Activated CD8-positive, alpha-beta memory T cell treated with anti-CD3 and anti-CD28 coated beads, Interleukin-2, amount 50 U/mL, for 1 hour (primary cell): Measurements from ENCODE around the gene HNF1B.
"Not testable (repeated sequence)": the region's sequence is repeated elsewhere in the genome, so short reads cannot be mapped to it uniquely, and the experiment has no call there.

Experiments used
- DNase-seq: peaks from one replicate; pipeline ENCODE4 v3.0.0-alpha.2; 2020; ENCODE audit errors: extremely low read depth

The HNF1B gene, protein sequence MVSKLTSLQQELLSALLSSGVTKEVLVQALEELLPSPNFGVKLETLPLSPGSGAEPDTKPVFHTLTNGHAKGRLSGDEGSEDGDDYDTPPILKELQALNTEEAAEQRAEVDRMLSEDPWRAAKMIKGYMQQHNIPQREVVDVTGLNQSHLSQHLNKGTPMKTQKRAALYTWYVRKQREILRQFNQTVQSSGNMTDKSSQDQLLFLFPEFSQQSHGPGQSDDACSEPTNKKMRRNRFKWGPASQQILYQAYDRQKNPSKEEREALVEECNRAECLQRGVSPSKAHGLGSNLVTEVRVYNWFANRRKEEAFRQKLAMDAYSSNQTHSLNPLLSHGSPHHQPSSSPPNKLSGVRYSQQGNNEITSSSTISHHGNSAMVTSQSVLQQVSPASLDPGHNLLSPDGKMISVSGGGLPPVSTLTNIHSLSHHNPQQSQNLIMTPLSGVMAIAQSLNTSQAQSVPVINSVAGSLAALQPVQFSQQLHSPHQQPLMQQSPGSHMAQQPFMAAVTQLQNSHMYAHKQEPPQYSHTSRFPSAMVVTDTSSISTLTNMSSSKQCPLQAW

DNA sequence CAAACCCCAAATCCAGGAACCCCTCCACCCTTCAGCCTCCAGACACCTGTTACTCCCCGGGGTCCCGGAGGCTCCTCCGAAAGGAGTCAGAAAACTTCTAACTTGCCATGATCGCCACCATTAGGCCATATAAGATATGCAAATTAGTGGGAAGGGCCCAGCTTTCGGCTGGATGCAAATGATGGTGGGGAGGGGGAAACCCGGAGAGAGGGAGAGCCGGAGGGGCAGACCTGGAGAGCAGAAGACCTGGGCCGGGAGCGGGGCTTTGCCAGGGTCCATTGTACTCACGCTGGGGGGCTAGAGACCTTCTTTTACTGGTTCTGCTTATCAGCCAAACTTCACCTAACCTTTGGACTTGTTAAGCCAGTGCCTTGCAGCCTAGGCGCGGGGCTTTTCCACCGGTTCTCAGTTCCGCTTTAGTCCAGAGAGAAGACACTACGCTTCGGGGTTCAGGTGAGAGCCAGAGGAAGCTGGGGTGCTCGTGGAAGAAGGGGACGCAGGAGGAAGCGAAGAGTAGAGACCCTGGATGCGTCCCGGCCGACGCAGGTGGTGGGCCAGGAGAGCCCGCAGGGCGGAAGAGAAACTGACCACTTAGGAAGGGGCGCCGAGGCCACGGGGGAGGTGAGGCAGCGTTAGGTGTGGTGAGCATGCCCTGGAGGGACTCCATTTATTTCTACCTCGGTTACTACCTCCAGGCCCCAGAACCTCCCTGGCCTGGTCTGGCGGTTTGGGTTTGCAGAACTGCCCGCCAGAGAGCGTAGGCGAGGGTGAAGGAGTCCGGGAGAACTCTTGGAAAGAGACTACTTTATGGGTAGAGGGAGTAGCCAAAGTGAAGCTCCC lies at the start of gene HNF1B:
Gene HNF1B, minus strand, starts transcription at position 99 of the 840 bp plus-strand sequence. CDS start 175 bp downstream, outside the sequence.
- DNase-seq = no peak

DNA sequence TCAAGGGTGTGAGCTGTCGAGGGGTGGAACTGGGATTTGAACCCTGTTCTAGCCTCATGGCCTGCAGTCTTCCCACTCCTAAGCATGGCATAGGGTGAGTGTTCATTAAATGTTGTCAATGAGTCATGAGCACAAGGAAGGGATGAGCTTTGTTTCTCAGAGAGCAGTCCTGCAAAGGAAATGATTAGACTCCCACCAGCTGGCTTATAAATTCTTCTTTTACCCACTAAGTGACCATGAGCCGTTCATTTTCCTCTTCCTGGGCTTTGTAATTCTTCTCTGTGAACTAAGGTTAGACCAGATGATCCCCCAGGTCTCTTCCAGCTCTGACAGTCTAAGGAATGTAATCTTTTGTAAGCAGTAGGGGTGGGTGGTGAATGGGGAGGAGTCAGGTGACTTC lies 47.9 kb upstream of the HNF1B start:
- no peak for DNase-seq

DNA sequence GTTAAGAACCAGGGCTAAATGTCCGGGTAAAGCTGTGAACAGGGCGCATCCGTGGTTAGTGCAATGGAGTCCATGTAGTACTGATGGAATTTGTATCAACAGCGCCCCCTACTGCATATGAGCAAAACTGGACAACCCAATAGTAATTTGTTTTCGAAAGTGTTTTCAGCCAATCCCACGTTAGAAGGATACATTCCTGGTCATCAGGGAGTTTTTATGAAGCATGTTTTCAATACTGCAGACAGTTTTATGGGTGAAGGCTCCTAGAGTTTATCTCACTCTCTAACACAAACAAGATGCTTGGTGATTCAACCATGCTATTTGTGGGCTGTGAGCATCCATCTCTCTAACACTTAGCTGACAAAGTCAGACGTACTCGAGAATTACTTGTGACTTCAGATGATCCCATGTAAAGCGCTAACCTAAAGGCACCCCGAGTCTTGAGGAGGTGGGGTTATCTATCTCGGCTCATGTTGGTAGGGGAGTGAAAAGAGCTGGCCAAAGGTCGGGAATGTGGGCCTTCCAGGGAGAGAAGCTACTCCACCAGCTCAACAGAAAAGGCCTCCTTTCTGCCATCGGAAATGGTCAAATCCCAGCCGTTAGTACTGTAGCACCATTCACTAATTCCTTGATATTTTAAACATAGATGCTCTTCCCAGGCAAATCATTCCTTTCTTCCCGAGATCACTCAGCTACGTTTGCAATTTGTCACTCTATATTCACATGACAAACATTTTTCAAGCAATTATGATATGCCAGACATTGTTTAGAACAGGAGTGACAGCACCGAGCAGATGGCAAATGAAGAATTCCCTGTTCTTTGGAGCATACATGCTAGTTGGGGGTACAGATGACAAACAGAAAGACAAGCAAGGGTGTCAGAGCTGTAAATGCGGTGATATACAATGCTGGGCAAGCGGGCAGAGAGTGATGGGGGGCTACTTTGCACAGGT lies 46.9 kb upstream of the HNF1B start:
- no peak for DNase-seq

DNA sequence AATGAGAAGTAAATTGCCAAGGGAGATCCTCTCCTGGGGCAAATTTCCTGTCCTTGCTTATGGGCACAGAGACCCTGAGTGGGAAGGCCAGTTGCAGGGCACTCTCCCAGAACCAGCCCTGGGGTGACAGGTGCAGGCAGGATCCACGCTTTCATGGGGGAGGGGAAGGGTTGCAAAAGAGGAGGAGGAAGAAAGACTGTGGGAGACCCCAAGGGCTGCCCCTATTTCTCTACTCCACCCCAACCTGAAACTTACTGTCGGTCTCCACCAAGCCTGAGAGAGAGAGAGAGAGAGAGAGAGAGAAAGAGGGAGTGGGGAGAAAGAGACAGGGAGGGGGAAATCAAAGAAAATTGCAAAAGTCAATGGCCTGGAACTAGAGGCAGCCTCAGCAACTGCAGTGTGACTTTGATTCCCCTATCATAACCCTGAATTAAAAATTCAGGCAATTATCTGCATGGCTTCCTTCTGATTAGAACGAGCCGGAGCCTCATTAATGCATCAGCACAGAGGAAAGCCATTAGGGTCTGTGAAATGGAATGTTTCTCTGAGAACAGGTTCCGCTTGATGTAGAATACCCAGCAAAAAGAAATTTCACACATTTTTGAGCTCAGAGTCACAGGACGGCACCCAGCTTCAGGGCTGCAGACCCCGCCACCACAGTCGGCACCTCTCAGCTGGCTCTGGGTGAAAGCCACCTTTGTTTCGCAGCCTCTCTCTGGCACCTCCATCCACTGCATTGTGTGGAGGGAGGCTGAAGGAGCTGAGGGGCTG lies 45.1 kb upstream of the HNF1B start:
- no peak for DNase-seq

DNA sequence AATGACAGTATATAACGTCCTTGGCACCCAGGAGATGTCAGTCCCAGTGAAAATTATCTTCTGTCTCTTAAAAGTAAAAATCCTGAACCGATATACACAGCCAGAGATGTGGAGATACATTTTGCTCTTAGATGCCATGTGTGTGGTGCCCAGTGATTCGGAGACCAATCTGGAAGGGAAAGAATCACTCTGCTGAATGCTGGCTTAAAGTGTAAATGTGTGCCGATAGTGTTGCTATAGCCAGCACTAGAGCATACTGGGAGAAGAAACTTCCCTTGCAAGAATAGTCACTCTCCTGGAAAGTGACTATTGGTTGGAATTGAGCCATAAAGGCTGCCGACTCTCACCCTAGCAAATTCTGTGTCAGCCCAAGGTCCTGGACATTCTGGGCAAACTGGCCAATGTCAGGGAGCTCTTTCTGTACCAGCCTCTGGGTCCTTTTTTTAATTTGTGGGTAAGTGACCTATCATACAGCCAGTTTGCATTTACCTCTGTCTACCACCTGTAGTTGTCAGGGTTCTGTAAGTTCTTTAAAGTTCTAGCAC lies 44.2 kb upstream of the HNF1B start:
- DNase-seq = no peak

DNA sequence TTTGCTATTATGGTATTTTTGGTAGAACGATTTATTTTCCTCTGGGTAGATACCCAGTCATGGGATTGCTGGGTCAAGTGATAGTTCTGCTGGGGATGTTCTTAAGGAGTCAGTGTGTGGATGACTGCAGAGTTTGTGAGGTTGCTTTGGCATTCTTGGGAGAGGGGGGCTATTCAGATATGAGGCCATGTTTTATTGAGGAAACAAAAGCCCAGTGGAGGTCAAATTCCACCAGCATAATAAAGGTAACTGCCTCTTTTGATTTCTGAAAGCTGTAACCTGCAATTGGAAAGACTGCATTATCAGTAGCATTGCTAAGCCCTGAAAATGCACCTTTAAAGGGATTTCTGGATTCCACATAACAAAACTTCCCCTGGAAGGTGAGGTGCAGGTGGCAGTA lies 43.7 kb upstream of the HNF1B start:
- no peak for DNase-seq

DNA sequence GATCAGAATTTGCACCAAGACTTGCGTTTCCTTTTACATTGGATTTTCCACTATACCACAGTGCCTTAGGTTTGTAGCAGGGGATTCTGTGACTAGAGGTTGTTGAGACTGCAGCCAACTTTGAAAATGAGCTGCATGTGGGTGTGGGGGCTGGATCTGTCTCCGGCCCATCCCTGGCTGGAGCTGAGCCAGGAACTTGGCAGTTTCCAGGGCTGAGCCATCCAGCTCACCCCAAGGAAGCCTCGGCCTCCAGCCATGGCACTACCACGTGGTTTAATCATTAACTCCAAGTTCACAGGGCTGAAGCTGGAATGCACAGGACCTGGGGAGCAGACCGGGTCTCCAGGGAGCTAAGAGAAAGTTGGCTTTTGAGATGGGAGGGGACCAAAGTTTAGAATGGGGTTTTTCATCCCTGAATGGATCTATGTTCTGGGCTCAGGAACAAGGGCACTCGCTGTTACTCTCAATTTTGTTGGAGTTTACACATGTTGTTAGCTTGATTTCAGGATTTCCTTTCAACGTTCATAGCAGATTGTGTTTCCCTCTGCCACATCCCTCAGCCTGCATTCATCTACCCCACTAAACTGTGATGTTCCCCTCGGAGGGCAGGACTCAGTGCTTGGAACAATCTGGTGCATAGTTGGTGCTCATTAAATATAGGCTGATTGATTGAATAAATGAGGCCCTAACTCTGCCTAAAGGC lies 42.3 kb upstream of the HNF1B start:
- DNase-seq = no peak

DNA sequence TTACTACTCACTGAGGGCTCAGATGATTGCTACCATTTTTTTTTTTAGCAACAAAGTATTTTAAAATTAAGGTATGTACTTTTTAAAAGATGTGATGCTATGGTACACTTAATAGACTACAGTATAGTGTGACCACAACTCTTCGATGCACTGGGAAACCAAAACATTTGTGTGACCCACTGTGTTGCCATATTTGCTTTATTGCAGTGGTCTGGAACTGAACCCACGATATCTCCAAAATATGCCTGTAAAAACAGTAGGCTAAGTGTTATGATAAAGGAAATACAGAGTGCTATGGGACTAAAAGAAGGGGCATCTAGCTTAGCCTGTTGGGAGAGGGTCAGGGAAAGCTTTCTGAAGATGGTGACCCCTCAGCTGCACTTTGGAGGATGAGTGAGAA lies 41.6 kb upstream of the HNF1B start:
- DNase-seq = no peak

DNA sequence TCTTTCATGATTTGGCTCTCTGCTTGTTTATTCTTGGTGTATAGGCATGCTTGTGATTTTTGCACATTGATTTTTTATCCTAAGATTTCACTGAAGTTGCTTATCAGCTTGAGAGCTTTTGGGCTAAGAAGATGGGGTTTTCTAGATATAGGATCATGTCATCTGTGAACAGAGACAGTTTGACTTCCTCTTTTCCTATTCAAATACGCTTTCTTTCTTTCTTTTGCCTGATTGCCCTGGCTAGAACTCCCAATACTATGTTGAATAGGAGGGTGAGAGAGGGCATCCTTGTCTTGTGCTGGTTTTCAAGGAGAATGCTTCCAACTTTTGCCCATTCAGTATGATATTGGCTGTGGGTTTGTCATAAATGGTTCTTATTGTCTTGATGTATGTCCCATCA lies 37.6 kb upstream of the HNF1B start:
- not testable (repeated sequence) for DNase-seq

DNA sequence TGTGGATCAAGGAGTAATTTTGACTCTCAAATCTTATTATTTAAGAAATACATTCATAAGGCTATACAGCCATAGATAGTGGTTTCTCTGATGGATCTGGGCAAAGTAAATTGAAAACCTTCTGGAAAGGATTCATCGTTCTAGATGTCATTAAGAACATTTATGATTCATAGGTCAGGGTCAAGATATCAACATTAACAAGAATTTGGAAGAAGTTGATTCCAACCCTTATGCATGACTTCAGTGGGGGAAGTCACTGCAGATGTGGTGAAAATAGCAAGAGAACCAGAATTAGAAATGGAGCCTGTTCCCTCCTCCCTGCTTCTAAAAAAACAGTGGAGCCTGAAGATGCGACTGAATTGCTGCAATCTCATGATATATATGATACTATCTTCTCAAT lies 36.6 kb upstream of the HNF1B start:
- DNase-seq = no peak

DNA sequence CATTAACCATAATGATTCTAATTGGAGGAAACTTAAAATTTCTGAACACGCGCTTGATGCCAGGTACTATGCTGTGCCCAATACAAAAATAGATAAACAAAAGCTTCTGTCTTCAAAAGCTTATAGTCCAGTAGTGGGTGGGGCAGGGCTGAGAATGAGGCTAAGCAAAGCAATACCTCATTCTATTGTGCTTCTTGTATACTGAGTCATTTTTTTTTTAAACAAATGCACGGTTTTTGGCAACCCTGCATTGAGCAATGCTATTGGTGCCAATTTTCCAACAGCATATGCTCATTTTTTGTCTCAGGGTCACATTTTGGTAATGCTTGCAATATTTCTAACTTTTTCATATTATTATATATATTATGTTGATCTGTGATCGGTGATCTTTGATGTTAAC lies 34.7 kb upstream of the HNF1B start:
- no peak for DNase-seq

DNA sequence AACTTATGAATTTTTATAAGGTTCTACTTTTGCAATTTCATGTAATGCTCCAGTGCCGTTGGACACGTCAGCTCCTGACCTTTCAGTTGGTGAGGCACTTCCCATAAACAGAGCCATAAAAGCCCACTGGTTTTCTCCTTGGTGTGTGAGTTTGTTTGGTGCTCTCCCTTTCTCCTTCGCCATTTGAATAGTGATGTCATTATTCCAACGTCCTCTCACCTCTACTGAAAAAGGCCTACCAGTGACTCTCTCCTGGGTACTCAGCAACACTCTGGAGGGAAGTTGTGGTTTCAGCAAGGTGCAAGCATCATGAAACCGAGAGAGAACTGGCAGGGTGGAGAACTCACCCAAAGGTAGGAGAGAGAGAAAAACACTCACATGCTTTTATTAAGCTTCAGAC lies 29.6 kb upstream of the HNF1B start:
- DNase-seq = no peak

DNA sequence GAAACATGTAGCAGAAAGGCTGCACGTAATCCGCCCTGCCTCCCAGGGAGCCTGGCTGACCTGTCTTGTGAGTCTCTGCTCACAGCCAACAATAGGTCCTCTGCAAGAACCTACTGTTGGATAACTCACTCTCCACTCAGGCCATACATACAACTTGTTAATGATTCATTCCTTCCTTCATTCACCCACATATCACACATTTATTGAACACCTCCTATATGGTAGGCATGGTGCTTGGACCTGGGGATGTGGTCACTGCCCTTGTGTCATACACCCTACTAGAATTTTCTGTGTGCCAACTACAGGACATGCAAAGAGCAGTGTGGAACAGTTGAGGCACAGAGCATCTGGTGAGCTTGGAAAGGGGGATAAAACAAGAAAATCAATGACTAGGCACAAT lies 28.1 kb upstream of the HNF1B start:
- no peak for DNase-seq

DNA sequence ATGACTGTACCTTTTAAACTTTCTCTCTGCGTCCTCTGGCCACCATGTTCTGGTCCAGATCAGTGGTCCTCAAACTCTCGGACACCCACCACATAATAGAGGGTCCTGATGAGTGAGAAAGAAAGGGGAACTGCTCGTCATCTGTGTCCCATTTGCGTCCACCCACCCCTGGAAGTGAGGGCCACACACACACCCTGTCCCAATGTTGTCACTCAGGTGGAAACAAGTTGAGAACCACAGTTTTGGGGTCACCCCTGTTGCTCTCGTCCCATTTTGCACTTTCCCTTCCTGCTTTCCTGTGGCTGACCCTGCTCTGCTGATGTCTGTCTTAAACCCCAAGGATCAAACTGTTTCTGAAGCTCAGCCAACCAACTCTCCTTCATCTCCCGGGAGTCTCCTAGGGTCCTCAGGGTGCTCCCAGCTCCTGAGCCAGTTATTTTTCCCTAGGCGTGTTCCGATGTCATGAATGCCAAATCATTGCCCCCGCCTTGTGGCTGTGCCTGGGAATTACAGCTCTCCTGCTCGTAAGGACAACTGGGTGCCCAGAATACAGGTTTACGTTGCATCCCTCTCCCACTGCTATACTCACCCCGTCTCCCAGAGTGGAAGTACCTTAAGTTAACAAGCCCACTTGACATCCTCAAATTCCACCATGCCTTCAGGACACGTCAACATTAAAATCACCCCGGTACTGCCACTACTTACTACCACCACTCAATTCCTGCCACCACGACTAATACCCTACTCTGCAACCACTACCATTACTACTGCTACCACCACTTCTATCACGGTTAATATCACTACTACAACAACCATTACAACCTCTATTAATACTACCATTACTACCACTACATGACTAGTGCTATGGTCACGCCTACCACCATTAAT lies 26.0 kb upstream of the HNF1B start:
- no peak for DNase-seq

DNA sequence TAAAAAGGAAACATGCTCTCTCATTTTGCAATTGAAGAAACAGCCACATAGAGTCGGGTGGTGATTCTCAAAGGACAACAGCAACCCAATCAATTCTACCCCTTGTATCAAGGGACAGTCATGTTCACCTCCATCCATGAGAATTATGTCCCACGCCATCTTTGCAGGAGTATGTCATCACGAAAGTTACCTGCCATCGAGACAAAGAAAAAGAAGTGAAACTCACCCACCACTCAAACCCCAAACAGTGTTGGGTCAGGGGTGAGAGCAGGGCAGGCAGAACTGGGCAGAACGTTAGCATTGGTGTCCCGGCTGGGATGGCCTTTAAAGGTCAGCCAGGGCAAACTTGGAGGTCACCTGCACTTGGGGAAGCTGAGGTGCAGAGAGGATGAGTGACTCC lies 24.2 kb upstream of the HNF1B start:
- no peak for DNase-seq

DNA sequence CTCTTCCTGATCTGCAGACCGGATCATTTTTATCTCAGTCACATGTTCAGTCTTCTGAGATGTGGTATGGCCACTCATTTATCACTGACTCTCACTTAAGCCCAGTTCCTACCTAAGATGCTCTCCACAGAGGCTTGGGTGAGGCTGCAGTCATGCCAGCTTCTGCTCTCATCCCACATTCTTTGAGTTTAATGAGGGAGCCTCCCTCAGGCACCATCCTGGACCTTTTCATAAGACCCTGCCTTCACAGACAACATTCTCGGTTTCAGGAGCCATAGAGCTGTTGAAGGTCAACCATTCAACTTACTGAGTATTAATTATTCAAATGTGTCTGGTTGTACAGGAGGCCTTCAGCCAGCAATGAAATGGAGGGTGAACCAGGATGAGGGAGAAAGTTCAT lies 23.6 kb upstream of the HNF1B start:
- no peak for DNase-seq

DNA sequence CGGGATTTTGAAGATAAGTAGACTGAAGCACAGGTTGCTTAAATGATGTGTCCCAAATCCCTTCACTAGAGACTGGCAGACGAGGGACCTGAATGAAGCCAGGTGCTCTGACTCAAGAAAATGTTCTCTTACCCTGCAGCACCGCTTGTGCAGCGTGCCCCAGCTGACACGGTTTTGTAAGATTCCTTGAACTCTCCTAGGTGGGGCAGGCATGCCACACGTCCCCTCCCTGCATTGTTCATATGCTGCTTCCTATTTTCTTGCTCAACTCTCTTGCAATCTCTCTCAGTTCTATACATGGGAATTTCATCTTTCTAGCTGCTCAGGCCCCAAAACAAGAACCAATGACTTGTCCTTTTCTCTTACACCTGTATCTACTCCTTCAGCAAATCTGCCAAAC lies 22.1 kb upstream of the HNF1B start:
- no peak for DNase-seq

DNA sequence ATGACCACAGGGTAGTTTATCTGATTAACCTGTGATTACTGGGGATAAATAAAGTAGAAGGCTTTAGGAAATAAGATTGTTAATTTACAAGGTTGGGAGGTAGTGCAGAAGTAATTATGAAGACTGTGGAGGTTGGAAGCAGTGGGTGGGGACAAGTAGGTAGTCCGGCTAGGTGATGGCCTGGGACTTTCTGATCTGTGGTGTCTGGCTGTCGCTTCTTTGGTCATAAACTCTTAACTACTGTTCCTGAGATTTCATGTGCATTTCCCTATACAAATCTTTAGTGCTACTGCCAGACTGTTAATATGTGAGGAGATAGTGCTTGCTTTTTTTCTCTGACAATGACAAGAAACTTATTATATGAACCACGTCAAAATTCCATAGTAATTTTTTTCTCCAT lies 19.5 kb upstream of the HNF1B start:
- DNase-seq = no peak

DNA sequence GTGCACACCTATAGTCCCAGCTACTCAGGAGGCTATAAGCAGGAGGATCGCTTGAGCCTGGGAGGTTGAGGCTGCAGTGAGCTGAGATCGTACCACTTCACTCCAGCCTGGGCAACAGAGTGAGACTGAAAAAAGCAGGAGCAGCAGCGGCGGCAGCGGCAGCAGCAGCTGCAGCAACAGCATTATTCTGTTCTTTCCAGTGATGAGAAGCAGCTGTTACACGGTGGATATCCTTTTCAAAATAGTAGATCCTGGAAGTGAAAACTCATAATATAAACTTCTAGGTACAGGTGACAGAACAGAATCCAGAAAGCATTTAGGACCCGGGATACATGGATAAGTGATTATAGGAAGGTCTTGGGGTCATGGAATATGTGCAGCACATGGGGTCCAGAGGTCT lies 17.8 kb upstream of the HNF1B start:
- no peak for DNase-seq
